Bronchial epithelial cell (primary cell): ENCODE measurements around the gene PKP1. TPM values are rescaled to one million over a fixed set of nuclear protein-coding genes. Genes with fewer than 3 reads are reported as not detected.

Source experiments
- DNase-seq: peaks from one replicate; pipeline ENCODE4 v3.0.0-alpha.2; 2010; ENCODE audit warnings: low read depth
- FAIRE-seq: peaks from 2 replicates; lab custom pipeline; 2011; peaks lifted over from hg19 to GRCh38; lab: Jason Lieb, UNC
- H3K27me3 ChIP-seq: 2 replicates; pipeline ENCODE4 v1.5.1; 2011; ENCODE audit warnings: low read length; ENCODE audit not compliant: control insufficient read depth, insufficient read depth
- H3K36me3 ChIP-seq: 2 replicates; pipeline ENCODE4 v1.5.1; 2011; ENCODE audit warnings: low read length; ENCODE audit not compliant: control insufficient read depth, insufficient read depth
- H3K4me3 ChIP-seq: 2 replicates; pipeline ENCODE4 v1.5.1; 2011; ENCODE audit warnings: mild to moderate bottlenecking, low read depth, low read length, control low read depth
- total RNA-seq: library from RNA; depleted of rRNA; stranded (reverse); fragments of >200 nt; gene quantifications from 2 replicates; pipeline ENCODE4 v1.2.1, GENCODE V29; 2014
- TF ChIP-seq, protein P1 (sequence below): IDR thresholded peaks from 2 replicates; pipeline ENCODE4 v1.5.1; 2011; ENCODE audit warnings: mild to moderate bottlenecking, moderate library complexity, low read length, control low read depth, inconsistent platforms; ENCODE audit not compliant: insufficient read depth, severe bottlenecking

The PKP1 gene
- total RNA-seq, 1 donor from 2014 or later: 117 TPM

DNA sequence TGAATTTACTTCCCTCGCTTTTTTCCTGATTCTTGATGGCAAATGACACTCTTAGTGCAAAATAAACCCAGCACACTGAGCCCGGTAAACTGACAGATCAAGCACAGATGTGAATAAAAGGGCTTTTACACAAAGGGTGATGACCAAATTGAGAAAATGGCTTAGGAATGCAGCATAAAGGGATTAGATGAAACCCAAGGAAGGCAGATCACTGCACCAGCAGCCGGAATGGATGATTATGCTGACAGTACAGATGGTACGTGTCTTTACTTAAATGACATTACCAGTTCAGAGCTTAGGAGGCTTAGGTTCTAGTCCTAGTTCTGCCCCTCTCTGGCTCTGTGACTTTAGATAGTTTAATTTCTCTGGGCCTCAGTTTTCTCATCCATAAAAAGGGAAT is 12.0 kb downstream of the PKP1 start:
- FAIRE-seq (no peak), DNase-seq (no peak)
- Histone ChIP-seq H3K27me3 (no peaks in the 10 kb centered on the region), H3K36me3 (peaks cover 48% of the 10 kb centered on the region), H3K4me3 (no peak overlapping the region)
- TF ChIP-seq, protein P1, sequence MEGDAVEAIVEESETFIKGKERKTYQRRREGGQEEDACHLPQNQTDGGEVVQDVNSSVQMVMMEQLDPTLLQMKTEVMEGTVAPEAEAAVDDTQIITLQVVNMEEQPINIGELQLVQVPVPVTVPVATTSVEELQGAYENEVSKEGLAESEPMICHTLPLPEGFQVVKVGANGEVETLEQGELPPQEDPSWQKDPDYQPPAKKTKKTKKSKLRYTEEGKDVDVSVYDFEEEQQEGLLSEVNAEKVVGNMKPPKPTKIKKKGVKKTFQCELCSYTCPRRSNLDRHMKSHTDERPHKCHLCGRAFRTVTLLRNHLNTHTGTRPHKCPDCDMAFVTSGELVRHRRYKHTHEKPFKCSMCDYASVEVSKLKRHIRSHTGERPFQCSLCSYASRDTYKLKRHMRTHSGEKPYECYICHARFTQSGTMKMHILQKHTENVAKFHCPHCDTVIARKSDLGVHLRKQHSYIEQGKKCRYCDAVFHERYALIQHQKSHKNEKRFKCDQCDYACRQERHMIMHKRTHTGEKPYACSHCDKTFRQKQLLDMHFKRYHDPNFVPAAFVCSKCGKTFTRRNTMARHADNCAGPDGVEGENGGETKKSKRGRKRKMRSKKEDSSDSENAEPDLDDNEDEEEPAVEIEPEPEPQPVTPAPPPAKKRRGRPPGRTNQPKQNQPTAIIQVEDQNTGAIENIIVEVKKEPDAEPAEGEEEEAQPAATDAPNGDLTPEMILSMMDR: no peak

DNA sequence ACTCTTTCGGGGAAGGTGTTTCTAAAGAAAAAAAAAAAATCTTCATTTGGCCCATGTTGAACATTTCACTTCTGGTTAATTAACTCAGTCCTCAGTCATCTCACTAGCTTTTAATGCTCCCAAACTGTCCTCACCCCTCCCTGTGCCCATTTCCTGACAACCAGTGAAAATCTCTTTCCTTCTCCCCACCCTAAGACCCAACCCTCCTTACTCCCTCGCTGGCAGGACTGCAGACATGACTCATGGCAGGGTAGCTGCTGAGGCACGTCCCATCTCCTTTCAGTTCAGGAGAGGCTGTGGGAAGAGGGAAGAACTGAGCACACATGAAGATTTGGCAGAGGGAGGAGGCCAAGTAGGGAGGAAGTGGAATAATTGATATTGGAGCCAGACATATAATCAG is 12.6 kb downstream of the PKP1 start:
- H3K4me3 ChIP-seq: no peak overlapping the region
- FAIRE-seq (peak; percentile 93), DNase-seq (peak; percentile 99)
- no peaks in the 10 kb centered on the region for H3K27me3 ChIP-seq
- peaks cover 48% of the 10 kb centered on the region for H3K36me3 ChIP-seq
- TF ChIP-seq, protein P1: no peak

DNA sequence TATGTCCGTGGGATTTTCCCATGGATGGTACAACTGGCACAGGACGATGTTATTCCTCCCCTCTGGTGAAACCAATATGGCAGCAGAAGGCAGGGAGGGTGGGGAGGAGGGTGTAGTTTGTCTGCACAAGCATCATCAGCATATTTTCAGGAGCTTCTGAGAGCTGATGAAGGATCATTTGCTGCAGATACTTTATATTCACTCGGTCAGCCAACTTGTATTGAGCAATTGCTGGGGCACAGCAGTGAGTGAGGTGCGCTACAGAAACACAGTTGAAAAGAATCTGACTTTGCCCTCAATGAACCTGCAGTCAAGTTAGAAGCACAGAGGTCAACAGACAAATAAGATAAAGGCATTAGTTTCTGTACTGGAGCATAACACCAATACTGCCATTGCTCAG is 13.0 kb downstream of the PKP1 start:
- TF ChIP-seq, protein P1: no peak
- Histone ChIP-seq H3K27me3 (no peaks in the 10 kb centered on the region), H3K36me3 (peaks cover 46% of the 10 kb centered on the region), H3K4me3 (no peak overlapping the region)
- no peak for DNase-seq
- FAIRE-seq: no peak

DNA sequence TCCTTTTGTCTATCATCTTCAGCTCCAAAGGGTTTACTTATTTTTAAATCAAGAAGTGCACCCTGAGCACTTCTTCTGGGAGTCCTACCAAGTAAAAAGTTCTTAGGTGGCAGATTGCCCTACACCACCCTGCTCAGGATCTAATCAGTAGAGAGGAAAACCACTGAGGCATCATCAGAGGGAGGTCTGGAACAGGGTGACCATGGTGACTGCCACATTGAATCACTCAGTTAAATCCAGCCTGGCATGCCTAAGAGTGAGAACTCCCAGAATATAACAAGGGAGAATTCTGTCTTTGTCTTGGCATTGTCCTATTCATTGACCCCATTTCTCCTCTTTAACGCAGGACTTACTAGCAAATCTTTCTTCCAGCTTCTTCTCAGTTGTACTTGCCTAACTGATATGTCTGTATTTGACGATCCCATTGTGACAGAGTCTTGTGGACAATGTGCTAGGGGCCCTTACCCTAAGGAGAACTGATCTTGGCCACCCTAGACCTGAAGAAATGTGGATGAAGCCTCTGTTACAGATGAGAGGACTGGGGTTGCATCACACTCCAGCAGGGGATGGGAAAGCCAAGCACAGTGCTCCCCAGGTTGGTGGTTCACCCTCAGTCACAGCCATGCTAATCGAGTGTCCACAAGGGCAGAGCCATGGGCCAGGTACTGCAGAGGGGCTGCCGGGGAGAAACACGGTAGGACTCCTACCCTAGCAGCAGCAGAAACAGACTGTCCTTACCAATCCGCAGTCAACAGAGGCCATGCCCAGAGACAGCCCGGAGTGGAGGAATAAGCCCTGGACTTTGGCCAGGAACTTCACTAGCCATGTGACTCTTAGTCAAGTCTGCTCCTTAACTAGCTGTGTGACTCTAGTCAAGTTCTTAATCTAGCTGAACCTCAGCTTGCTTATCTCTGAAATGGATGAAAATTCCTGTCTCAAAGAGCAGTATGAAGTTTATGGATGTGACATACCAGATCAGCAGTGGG is 15.4 kb downstream of the PKP1 start:
- Histone ChIP-seq H3K27me3 (no peaks in the 10 kb centered on the region), H3K4me3 (no peak overlapping the region), H3K36me3 (peaks cover 34% of the 10 kb centered on the region)
- TF ChIP-seq, protein P1: no peak
- peak; percentile 70 for FAIRE-seq
- peak; percentile 71 for DNase-seq

DNA sequence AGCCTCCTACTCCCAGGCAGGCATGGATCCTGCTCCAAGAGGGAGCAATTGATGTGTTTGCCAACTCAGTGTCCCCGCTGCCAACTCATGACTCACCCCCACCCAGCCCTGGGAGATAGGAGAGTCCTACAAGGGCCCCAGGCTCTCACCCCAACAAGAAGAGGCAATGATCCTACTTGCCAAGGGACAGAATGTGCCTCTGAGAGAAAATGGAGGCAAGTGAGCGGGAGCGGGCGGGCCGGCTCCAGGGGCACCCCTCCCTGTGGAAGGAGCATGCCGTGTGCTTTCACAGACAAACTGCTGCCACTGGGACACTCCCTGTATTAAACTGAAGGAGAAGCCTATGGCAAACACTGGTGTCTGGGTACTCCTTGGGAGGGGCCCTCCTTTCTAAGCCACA is 16.7 kb downstream of the PKP1 start:
- H3K4me3 ChIP-seq: no peak overlapping the region
- TF ChIP-seq, protein P1: no peak
- DNase-seq (peak; percentile 97), FAIRE-seq (no peak)
- H3K27me3 ChIP-seq: no peaks in the 10 kb centered on the region
- peaks cover 39% of the 10 kb centered on the region for H3K36me3 ChIP-seq

DNA sequence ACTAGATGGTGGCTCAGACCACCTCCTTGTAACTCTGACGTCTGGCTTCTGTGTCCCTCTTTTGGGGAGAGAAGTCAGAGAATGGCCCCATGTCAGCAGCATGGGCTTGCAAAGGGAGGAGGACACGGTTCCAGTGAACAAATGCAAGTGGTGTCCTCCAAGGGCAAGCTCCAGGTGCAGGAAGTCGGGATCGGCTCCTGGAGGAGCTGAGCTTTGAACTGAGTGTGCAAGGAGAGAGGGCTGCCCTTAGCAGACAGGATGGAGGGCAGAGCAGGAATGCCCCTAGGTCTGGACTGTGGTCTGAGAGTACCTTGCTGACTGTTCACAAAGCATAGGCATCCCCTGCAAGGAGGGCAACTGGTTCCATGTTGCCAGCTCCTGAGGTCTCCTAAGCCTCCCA is 17.3 kb downstream of the PKP1 start:
- DNase-seq: no peak
- no peak for FAIRE-seq
- H3K27me3 ChIP-seq: no peaks in the 10 kb centered on the region
- peaks cover 39% of the 10 kb centered on the region for H3K36me3 ChIP-seq
- H3K4me3 ChIP-seq: no peak overlapping the region
- TF ChIP-seq, protein P1: no peak
